A549 (cell line): ENCODE measurements around the gene PRPSAP1. TPM values are rescaled to one million over a fixed set of nuclear protein-coding genes. Genes with fewer than 3 reads are reported as not detected.
A peak's percentile ranks its signal among the peaks of the same experiment; 100 is the strongest.

ENCODE experiments used
- ATAC-seq, 2 experiments: fragments of 200-7000 bp in 1 of 2; fragments of >200 bp in 1 of 2; cut with Nextera tagmentation in 1 of 2; cut with Tn5 transposase in 1 of 2; 3 replicates each; pipeline versions ENCODE4 v1.8.0 to v1.9.1; 2018 to 2020; ENCODE audit warnings: mild to moderate bottlenecking in 1 of 2, moderate library complexity in 1 of 2
- CTCF ChIA-PET: fragments of 300-600 bp; sonication (Branson Sonifier 250); formaldehyde crosslinking; extraction: SDS; loops from one replicate; lab custom pipeline; 2021; ENCODE audit warnings: antibody characterized with exemption, inconsistent platforms; lab: Yijun Ruan, JAX
- POLR2A ChIA-PET: fragments of 350-600 bp; formaldehyde crosslinking; extraction: SDS; loops from one replicate; lab custom pipeline; 2021; ENCODE audit warnings: antibody characterized with exemption, inconsistent platforms; lab: Yijun Ruan, JAX
- DNase-seq, 2 experiments: peaks; one replicate each; pipeline versions ENCODE4 v3.0.0 to v3.0.0-alpha.2; 2011 to 2016; ENCODE audit warnings: low read depth in 1 of 2, low spot score in 1 of 2
- FAIRE-seq: peaks from 2 replicates; lab custom pipeline; 2011; peaks lifted over from hg19 to GRCh38; lab: Jason Lieb, UNC
- H3K27ac ChIP-seq, 2 experiments: fragments of >200 bp; sonication (Bioruptor Twin); formaldehyde crosslinking; 3 replicates each; pipeline ENCODE4 v1.5.1; 2016 to 2017
- H3K4me1 ChIP-seq: fragments of >200 bp; sonication (Bioruptor Twin); formaldehyde crosslinking; 3 replicates; pipeline ENCODE4 v1.6.1; 2016
- H3K4me2 ChIP-seq: fragments of >200 bp; sonication (Bioruptor Twin); formaldehyde crosslinking; 3 replicates; pipeline ENCODE4 v1.6.1; 2016
- H3K4me3 ChIP-seq: fragments of >200 bp; sonication (Bioruptor Twin); formaldehyde crosslinking; 3 replicates; pipeline ENCODE4 v1.5.1; 2016
- H3K9me3 ChIP-seq: fragments of >200 bp; sonication (Bioruptor Twin); formaldehyde crosslinking; 3 replicates; pipeline ENCODE4 v1.6.1; 2016
- BCL3 ChIP-seq: fragments of >200 bp; sonication (Bioruptor Twin); formaldehyde crosslinking; IDR thresholded peaks from 3 replicates; pipeline ENCODE4 v1.6.1; 2016
- BHLHE40 ChIP-seq: IDR thresholded peaks from 2 replicates; pipeline ENCODE4 v1.6.1; 2012; ENCODE audit warnings: low read depth, low read length, inconsistent platforms
- CBX2 ChIP-seq: fragments of 200-600 bp; sonication (generic); IDR thresholded peaks from 2 replicates; pipeline ENCODE4 v1.6.1; 2016; ENCODE audit warnings: low read depth, mild to moderate bottlenecking, borderline replicate concordance
- EHF ChIP-seq: fragments of 250-450 bp; sonication (Bioruptor Pico); IDR thresholded peaks from 2 replicates; pipeline ENCODE4 v1.5.0; 2020; ENCODE audit warnings: mild to moderate bottlenecking
- EP300 ChIP-seq, 2 experiments: fragments of >200 bp; sonication (Bioruptor Twin); formaldehyde crosslinking; IDR thresholded peaks; 2 replicates in 1 of 2; 3 replicates in 1 of 2; pipeline ENCODE4 v1.6.1; 2016 to 2017
- ESRRA ChIP-seq: fragments of 150-350 bp; IDR thresholded peaks from 2 replicates; pipeline ENCODE4 v1.6.1; 2014; ENCODE audit warnings: mild to moderate bottlenecking, low read length, borderline replicate concordance
- FOXS1 ChIP-seq: fragments of 250-450 bp; sonication (Bioruptor Pico); IDR thresholded peaks from 2 replicates; pipeline ENCODE4 v1.5.0; 2020; ENCODE audit warnings: mild to moderate bottlenecking, moderate library complexity
- GATA3 ChIP-seq: IDR thresholded peaks from 2 replicates; pipeline ENCODE4 v1.6.1; 2012; ENCODE audit warnings: borderline replicate concordance
- HDAC2 ChIP-seq: fragments of 200-600 bp; sonication (generic); IDR thresholded peaks from 2 replicates; pipeline ENCODE4 v1.6.1; 2016
- HMGXB4 ChIP-seq: fragments of 250-450 bp; sonication (Bioruptor Pico); IDR thresholded peaks from 2 replicates; pipeline ENCODE4 v1.5.0; 2021; ENCODE audit warnings: mild to moderate bottlenecking, moderate library complexity, borderline replicate concordance
- HOXB13 ChIP-seq: fragments of 250-450 bp; sonication (Bioruptor Pico); IDR thresholded peaks from 2 replicates; pipeline ENCODE4 v1.5.0; 2020; ENCODE audit warnings: low read depth, mild to moderate bottlenecking, moderate library complexity
- JUN ChIP-seq, 2 experiments: fragments of >200 bp; sonication (Bioruptor Twin); formaldehyde crosslinking; IDR thresholded peaks; 2 replicates in 1 of 2; 3 replicates in 1 of 2; pipeline ENCODE4 v1.6.1; 2016 to 2017
- KDM1A ChIP-seq: fragments of 200-600 bp; sonication (generic); IDR thresholded peaks from 2 replicates; pipeline ENCODE4 v1.6.1; 2016; ENCODE audit warnings: low read depth, mild to moderate bottlenecking
- MYC ChIP-seq: IDR thresholded peaks from 2 replicates; pipeline ENCODE4 v1.6.1; 2012; ENCODE audit warnings: mild to moderate bottlenecking, inconsistent platforms, low read length, improper control_type of control experiment, borderline replicate concordance
- NPAS2 ChIP-seq: fragments of 250-450 bp; sonication (Bioruptor Pico); IDR thresholded peaks from 2 replicates; pipeline ENCODE4 v1.8.0; 2022; ENCODE audit warnings: mild to moderate bottlenecking, moderate library complexity, borderline replicate concordance
- NR3C1 ChIP-seq: fragments of >200 bp; sonication (Bioruptor Twin); formaldehyde crosslinking; IDR thresholded peaks from 3 replicates; pipeline ENCODE4 v1.6.1; 2017
- PBX3 ChIP-seq: IDR thresholded peaks from 2 replicates; pipeline ENCODE4 v1.6.1; 2012
- PHF8 ChIP-seq: fragments of 200-600 bp; sonication (generic); IDR thresholded peaks from 2 replicates; pipeline ENCODE4 v1.6.1; 2016; ENCODE audit warnings: low read depth, mild to moderate bottlenecking, antibody characterized with exemption, moderate library complexity, borderline replicate concordance
- POLR2AphosphoS2 ChIP-seq: conservative IDR thresholded peaks from 2 replicates; pipeline ENCODE4 v1.6.1; 2012; ENCODE audit warnings: low read length, improper control_type of control experiment, inconsistent platforms
- RAD21 ChIP-seq, 2 experiments: fragments of >200 bp in 1 of 2; sonication (Bioruptor Twin) in 1 of 2; formaldehyde crosslinking in 1 of 2; IDR thresholded peaks in 1 of 2; conservative IDR thresholded peaks in 1 of 2; 2 replicates in 1 of 2; 3 replicates in 1 of 2; pipeline ENCODE4 v1.6.1; 2012 to 2018; ENCODE audit warnings: inconsistent platforms in 1 of 2
- RARB ChIP-seq: fragments of 250-450 bp; sonication (Bioruptor Pico); IDR thresholded peaks from 2 replicates; pipeline ENCODE4 v1.8.0; 2021; ENCODE audit warnings: mild to moderate bottlenecking, moderate library complexity
- REST ChIP-seq: fragments of 200-600 bp; sonication (generic); IDR thresholded peaks from 2 replicates; pipeline ENCODE4 v1.6.1; 2016; ENCODE audit warnings: antibody characterized with exemption, mild to moderate bottlenecking, moderate library complexity
- RNF2 ChIP-seq: fragments of 200-600 bp; sonication (generic); IDR thresholded peaks from 2 replicates; pipeline ENCODE4 v1.6.1; 2016; ENCODE audit warnings: low read depth, mild to moderate bottlenecking, antibody characterized with exemption, moderate library complexity, borderline replicate concordance
- SMC3 ChIP-seq: fragments of >200 bp; sonication (Bioruptor Twin); formaldehyde crosslinking; IDR thresholded peaks from 3 replicates; pipeline ENCODE4 v1.6.1; 2018; ENCODE audit warnings: inconsistent platforms
- TFCP2L1 ChIP-seq: fragments of 250-450 bp; sonication (Bioruptor Pico); IDR thresholded peaks from 2 replicates; pipeline ENCODE4 v1.5.0; 2021; ENCODE audit warnings: mild to moderate bottlenecking
- TP53 ChIP-seq: fragments of 250-450 bp; sonication (Bioruptor Pico); IDR thresholded peaks from 2 replicates; pipeline ENCODE4 v1.5.0; 2021; ENCODE audit warnings: mild to moderate bottlenecking, moderate library complexity
- USF2 ChIP-seq: fragments of 450-650 bp; IDR thresholded peaks from 2 replicates; pipeline ENCODE4 v1.6.1; 2014; ENCODE audit warnings: antibody characterized with exemption
- ZFP36 ChIP-seq: fragments of 450-650 bp; IDR thresholded peaks from 2 replicates; pipeline ENCODE4 v1.6.1; 2014; ENCODE audit warnings: borderline replicate concordance; ENCODE audit not compliant: partially characterized antibody
- WGBS: methylation state at CpG from one replicate; pipeline ENCODE4 v1.1.6; 2017; ENCODE audit errors: missing lambda C conversion rate; 5-methylcytosine and 5-hydroxymethylcytosine counted together
- polyA plus RNA-seq, 4 experiments: library from polyadenylated mRNA; depleted of rRNA in 3 of 4; stranded (reverse); fragments of >200 nt; fragmentation: RNase III in 1 of 4; extraction: RNeasy Plus Mini Kit Qiagen cat#74134 plus additional on column Dnase treatment in 1 of 4; gene quantifications; 2 replicates in 3 of 4; 3 replicates in 1 of 4; pipeline ENCODE4 v1.2.3, GENCODE V29; 2011 to 2017

Gene PRPSAP1
- polyA plus RNA-seq, 2 of the 4 experiments (the other 2 are of a cell fraction): 63.3 to 80.9 TPM

- ChIA-PET CTCF (interaction anchor here (0.6 to 7.8 kb wide), 11 partner anchors 8 to 409 kb away, joined by 3 to 101 read pairs (median 3); partner anchors contain the start of gene RNF157), POLR2A (interaction anchor here (0.6 to 1.5 kb wide), 23 partner anchors 10 to 410 kb away, joined by 3 to 17 read pairs (median 4); partner anchors contain the start of genes ACOX1, FBF1, PRPSAP1 and RNF157)
- Histone ChIP-seq H3K4me3 (peak overlapping the region; percentile 23), H3K4me1 (peaks cover 25% of the 10 kb centered on the region), H3K27ac (peak overlapping the region; percentile 67 to 76), H3K9me3 (no peaks in the 10 kb centered on the region), H3K4me2 (peak overlapping the region; percentile 78)
- no peak for FAIRE-seq
- 60% methylated on average over 9 of the region's 9 CpGs for WGBS
- no peak for TF ChIP-seq KDM1A
- no peak for TF ChIP-seq BHLHE40
- no peak for TF ChIP-seq FOXS1 (CRISPR knock-in tag)
- no peak for TF ChIP-seq EP300 (IDR thresholded peaks at IDR 0.05)
- no peak for TF ChIP-seq TFCP2L1 (CRISPR knock-in tag)
- TF ChIP-seq BCL3: no peak
- no peak for TF ChIP-seq GATA3
- TF ChIP-seq TP53 (CRISPR knock-in tag): no peak
- TF ChIP-seq CBX2: no peak
- no peak for TF ChIP-seq PHF8
- TF ChIP-seq HMGXB4 (CRISPR knock-in tag): no peak
- no peak for TF ChIP-seq RARB (CRISPR knock-in tag)
- no peak for TF ChIP-seq PBX3
- no peak for TF ChIP-seq MYC
- TF ChIP-seq NPAS2 (CRISPR knock-in tag): no peak
- TF ChIP-seq HOXB13 (CRISPR knock-in tag): no peak
- ATAC-seq: no peak
- no peak for DNase-seq
Observed at GRCh38 chr17:76264425-76264754, 89.3 kb downstream of the PRPSAP1 start.

- no peak overlapping the region for H3K4me3 ChIP-seq
- FAIRE-seq (no peak), DNase-seq (no peak), ATAC-seq (no peak)
- H3K9me3 ChIP-seq: no peaks in the 10 kb centered on the region
- CTCF ChIA-PET: interaction anchor here (0.8 to 7.8 kb wide), 10 partner anchors 9 to 259 kb away, joined by 3 to 101 read pairs (median 4); partner anchors contain the start of gene RNF157
- WGBS: 89% methylated on average over 5 of the region's 5 CpGs
- peak overlapping the region; percentile 67 to 76; a peak in 4 of 6 replicates for H3K27ac ChIP-seq
- peaks cover 25% of the 10 kb centered on the region for H3K4me1 ChIP-seq
- TF ChIP-seq RNF2 (no peak), NPAS2 (CRISPR knock-in tag) (no peak), SMC3 (no peak), ESRRA (no peak), ZFP36 (no peak), EHF (CRISPR knock-in tag) (no peak), RAD21 (conservative IDR thresholded peaks at IDR 0.05 in 1 of 2, IDR thresholded peaks at IDR 0.05 in 1 of 2) (no peak), POLR2AphosphoS2 (no peak), HDAC2 (no peak), USF2 (no peak), TP53 (CRISPR knock-in tag) (no peak), FOXS1 (CRISPR knock-in tag) (no peak), JUN (IDR thresholded peaks at IDR 0.05) (no peak), REST (no peak), BHLHE40 (no peak), NR3C1 (no peak)
- peak overlapping the region; percentile 78; the same call in 1 of the 3 replicates for H3K4me2 ChIP-seq
- POLR2A ChIA-PET: interaction anchor here (1.4 to 1.5 kb wide), 2 partner anchors 9 to 12 kb away, joined by 7 to 17 read pairs; no protein-coding TSS in a partner anchor
Observed at GRCh38 chr17:76263896-76264295, 89.8 kb downstream of the PRPSAP1 start.
